ENCODE results near the gene STUB1. TPM values are rescaled to one million over a fixed set of nuclear protein-coding genes. Genes with fewer than 3 reads are reported as not detected.

STUB1 gene
- total and polyA plus RNA-seq, 12 donors = 92.7 to 165 (median 116) TPM

DNA sequence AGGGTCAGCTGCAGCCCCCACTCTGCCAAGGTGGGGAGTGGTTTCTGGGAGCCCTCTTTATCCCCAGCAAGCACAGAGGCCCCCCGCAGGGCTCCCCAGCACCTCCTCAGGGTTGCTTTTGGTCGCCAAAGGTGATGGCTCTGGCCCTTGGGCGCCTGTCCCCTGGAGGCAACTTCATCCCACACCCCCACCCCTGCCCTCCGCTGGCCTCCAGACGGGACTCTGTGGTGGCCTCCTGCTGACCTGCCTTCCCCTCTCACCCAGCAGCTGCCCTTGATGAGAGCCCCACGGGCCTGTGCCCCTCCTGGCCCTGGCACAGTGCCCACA is 20.1 kb upstream of the STUB1 start:
- 63 to 64% methylated on average over 6 of the region's 6 CpGs for WGBS, 2 donors
- Histone ChIP-seq H3K4me1 (peaks cover 0 to 16% (median 12%) of the 10 kb centered on the region in 9 donors), H3K36me3 (peaks cover 0 to 40% (median 0%) of the 10 kb centered on the region in 9 donors), H3K27ac (peak overlapping the region in 7 of 10 donors; percentile 22 to 77 (median 57)), H3K9me3 (no peaks in the 10 kb centered on the region), H3K27me3 (no peaks in the 10 kb centered on the region), H3K4me3 (peak overlapping the region in 5 of 10 donors; percentile 31 to 45 (median 39))
- DNase-seq (no peak), ATAC-seq (peak in 2 of 8 donors; percentile 0 to 1)
- intact Hi-C loops (cut with DNase I) = loop anchor here in 7 of 10 donors (5.0 to 10.0 kb wide), 4 partner anchors 73 to 83 kb away; no protein-coding TSS in a partner anchor
- TF ChIP-seq, protein P1, sequence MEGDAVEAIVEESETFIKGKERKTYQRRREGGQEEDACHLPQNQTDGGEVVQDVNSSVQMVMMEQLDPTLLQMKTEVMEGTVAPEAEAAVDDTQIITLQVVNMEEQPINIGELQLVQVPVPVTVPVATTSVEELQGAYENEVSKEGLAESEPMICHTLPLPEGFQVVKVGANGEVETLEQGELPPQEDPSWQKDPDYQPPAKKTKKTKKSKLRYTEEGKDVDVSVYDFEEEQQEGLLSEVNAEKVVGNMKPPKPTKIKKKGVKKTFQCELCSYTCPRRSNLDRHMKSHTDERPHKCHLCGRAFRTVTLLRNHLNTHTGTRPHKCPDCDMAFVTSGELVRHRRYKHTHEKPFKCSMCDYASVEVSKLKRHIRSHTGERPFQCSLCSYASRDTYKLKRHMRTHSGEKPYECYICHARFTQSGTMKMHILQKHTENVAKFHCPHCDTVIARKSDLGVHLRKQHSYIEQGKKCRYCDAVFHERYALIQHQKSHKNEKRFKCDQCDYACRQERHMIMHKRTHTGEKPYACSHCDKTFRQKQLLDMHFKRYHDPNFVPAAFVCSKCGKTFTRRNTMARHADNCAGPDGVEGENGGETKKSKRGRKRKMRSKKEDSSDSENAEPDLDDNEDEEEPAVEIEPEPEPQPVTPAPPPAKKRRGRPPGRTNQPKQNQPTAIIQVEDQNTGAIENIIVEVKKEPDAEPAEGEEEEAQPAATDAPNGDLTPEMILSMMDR (IDR thresholded peaks at IDR 0.05) = no peak

DNA sequence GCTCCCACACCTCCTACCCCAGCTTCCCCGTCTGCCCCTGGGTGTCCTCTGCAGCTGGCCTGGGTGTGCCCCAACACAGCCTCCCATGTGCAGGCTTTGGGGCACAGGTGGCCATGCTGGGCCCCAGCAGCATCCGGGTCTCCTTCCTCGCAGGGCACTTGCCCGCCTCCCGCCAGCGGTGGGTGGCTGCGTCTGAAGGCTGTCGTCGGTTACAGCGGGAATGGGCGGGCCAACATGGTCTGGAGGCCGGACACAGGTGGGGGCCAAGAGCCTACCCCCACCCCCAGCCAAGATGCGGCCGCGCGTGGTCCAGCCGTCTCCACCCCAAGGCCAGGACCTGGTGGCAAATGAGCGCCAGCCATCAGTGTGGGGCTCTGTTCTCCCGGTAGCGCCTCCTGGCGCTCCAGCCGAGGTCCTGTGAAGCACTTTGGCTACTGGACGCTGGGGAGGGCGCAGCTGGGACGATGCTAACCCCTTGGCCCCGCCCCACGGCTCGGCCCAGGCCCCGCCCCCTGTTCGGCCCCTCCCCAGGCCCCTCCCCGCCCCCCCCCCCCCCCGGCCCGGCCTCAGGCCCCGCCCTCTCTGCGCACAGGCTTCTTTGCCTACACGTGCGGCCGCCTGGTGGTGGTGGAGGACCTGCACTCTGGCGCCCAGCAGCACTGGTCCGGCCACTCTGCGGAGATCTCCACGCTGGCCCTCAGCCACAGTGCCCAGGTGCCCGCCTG is 19.6 kb upstream of the STUB1 start:
- TF ChIP-seq, protein P1 (IDR thresholded peaks at IDR 0.05) = peak; percentile 20 to 79 (median 63)
- Histone ChIP-seq H3K36me3 (peaks cover 0 to 35% (median 0%) of the 10 kb centered on the region in 9 donors), H3K27me3 (no peaks in the 10 kb centered on the region), H3K4me1 (peaks cover 0 to 16% (median 12%) of the 10 kb centered on the region in 9 donors), H3K4me3 (peak overlapping the region in 6 of 10 donors; percentile 31 to 45 (median 40)), H3K27ac (peak overlapping the region in 9 of 10 donors; percentile 35 to 77 (median 64)), H3K9me3 (no peaks in the 10 kb centered on the region)
- peak; percentile 74 to 92 (median 86) for ATAC-seq
- DNase-seq = peak; percentile 87 to 89
- 19% methylated on average over 31 to 37 of the region's 43 CpGs for WGBS, 2 donors
- intact Hi-C loops (cut with DNase I) = loop anchor here in 7 of 10 donors (5.0 to 10.0 kb wide), 4 partner anchors 73 to 83 kb away; no protein-coding TSS in a partner anchor

DNA sequence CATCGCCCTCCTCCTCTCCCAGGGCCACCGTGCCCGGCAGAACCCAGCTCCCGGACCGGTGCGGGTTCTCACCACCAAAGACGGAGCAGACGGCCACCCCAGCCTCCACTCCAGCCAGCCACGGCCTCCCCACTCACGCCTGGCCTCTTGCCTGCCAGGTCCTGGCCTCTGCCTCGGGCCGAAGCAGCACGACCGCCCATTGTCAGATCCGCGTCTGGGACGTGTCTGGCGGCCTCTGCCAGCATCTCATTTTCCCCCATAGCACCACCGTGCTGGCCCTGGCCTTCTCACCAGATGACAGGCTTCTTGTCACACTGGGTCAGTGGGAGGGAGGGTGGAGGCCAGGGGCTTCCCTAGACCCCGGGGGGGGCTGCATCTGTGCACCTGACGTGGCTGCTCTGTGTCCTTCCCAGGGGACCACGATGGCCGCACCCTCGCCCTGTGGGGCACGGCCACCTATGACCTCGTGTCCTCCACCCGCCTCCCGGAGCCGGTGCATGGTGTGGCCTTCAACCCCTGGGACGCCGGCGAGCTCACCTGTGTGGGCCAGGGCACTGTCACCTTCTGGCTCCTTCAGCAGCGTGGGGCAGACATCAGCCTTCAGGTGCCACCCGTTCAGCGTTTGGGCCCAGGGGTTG is 18.9 kb upstream of the STUB1 start:
- H3K4me3 ChIP-seq = peak overlapping the region in 1 of 10 donors; percentile 14
- TF ChIP-seq, protein P1 (IDR thresholded peaks at IDR 0.05) = no peak
- ATAC-seq = peak in 7 of 8 donors; percentile 0 to 24 (median 2)
- no peaks in the 10 kb centered on the region for H3K27me3 ChIP-seq
- no peak for DNase-seq
- H3K27ac ChIP-seq = peak overlapping the region in 8 of 10 donors; percentile 41 to 71 (median 56)
- 59 to 60% methylated on average over 34 to 35 of the region's 35 CpGs for WGBS, 2 donors
- no peaks in the 10 kb centered on the region for H3K9me3 ChIP-seq
- H3K36me3 ChIP-seq = peaks cover 0 to 28% (median 0%) of the 10 kb centered on the region in 9 donors
- intact Hi-C loops (cut with DNase I) = loop anchor here in 7 of 10 donors (5.0 to 10.0 kb wide), 4 partner anchors 74 to 84 kb away; no protein-coding TSS in a partner anchor
- peaks cover 0 to 16% (median 12%) of the 10 kb centered on the region in 9 donors for H3K4me1 ChIP-seq

DNA sequence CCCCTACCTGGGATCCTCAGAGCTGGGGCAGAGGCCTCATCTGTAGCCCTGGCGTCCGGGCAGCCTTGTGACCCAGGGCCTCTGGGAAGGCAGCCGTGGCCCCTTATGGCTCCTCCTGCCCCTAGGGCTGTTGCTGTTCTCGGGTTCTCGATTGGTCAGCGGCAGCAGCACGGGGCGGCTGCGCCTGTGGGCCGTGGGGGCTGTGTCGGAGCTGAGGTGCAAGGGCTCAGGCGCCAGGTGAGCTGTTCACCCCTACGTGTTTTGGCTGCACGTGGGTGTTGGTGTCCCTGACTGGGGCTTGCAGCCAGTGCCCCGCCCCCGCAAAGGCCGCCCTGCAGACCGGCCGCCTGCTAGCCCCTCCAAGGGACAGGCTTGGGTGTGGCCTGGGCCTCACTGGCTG is 18.1 kb upstream of the STUB1 start:
- Histone ChIP-seq H3K9me3 (no peaks in the 10 kb centered on the region), H3K27ac (no peak overlapping the region), H3K4me1 (peaks cover 0 to 16% (median 13%) of the 10 kb centered on the region in 9 donors), H3K36me3 (peaks cover 0 to 21% (median 0%) of the 10 kb centered on the region in 9 donors), H3K27me3 (no peaks in the 10 kb centered on the region), H3K4me3 (no peak overlapping the region)
- intact Hi-C loops (cut with DNase I) = loop anchor here in 7 of 10 donors (5.0 to 10.0 kb wide), 4 partner anchors 75 to 85 kb away; no protein-coding TSS in a partner anchor
- DNase-seq (no peak), ATAC-seq (no peak)
- TF ChIP-seq, protein P1 (IDR thresholded peaks at IDR 0.05) = no peak
- 94 to 96% methylated on average over 17 to 19 of the region's 19 CpGs for WGBS, 2 donors
